Measurements from ENCODE around the gene GABBR2. TPM values are rescaled to one million over a fixed set of nuclear protein-coding genes. Genes with fewer than 3 reads are reported as not detected.

GABBR2 gene
- total and polyA plus RNA-seq, 2 experiments from 2014 or later: 0.89 to 1.3 TPM

- H3K36me3 ChIP-seq (ENCODE audit: insufficient read depth): no peaks in the 10 kb centered on the region
- H3K4me3 ChIP-seq: no peak overlapping the region
- TF ChIP-seq ETS1 (IDR thresholded peaks at IDR 0.05) (no peak), STAT1 (IDR thresholded peaks at IDR 0.05; ENCODE audit: unreplicated experiment) (no peak), REST (IDR thresholded peaks at IDR 0.05; ENCODE audit: unreplicated experiment) (no peak), POLR2AphosphoS5 (IDR thresholded peaks at IDR 0.05; ENCODE audit: low read depth) (no peak), CREB1 (CRISPR knock-in tag; IDR thresholded peaks at IDR 0.05; ENCODE audit: low read depth) (no peak), ZNF462 (CRISPR knock-in tag; IDR thresholded peaks at IDR 0.05) (no peak), ZNF331 (CRISPR knock-in tag; IDR thresholded peaks at IDR 0.05; ENCODE audit: low read depth) (no peak), JUNB (IDR thresholded peaks at IDR 0.05; ENCODE audit: unreplicated experiment) (no peak), EZH2 (IDR thresholded peaks at IDR 0.05; ENCODE audit: low read depth, unreplicated experiment) (no peak), NANOG (IDR thresholded peaks at IDR 0.05; ENCODE audit: borderline replicate concordance) (no peak), ZNF114 (CRISPR knock-in tag; IDR thresholded peaks at IDR 0.05) (no peak), EZH2phosphoT487 (IDR thresholded peaks at IDR 0.05; ENCODE audit: unreplicated experiment) (no peak)
- TF ChIP-seq, protein P1, sequence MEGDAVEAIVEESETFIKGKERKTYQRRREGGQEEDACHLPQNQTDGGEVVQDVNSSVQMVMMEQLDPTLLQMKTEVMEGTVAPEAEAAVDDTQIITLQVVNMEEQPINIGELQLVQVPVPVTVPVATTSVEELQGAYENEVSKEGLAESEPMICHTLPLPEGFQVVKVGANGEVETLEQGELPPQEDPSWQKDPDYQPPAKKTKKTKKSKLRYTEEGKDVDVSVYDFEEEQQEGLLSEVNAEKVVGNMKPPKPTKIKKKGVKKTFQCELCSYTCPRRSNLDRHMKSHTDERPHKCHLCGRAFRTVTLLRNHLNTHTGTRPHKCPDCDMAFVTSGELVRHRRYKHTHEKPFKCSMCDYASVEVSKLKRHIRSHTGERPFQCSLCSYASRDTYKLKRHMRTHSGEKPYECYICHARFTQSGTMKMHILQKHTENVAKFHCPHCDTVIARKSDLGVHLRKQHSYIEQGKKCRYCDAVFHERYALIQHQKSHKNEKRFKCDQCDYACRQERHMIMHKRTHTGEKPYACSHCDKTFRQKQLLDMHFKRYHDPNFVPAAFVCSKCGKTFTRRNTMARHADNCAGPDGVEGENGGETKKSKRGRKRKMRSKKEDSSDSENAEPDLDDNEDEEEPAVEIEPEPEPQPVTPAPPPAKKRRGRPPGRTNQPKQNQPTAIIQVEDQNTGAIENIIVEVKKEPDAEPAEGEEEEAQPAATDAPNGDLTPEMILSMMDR (conservative IDR thresholded peaks at IDR 0.05; ENCODE audit: low read depth in 2 of 2): no peak
- H3K36me3 Mint-ChIP-seq (ENCODE audit: low read depth): no peaks in the 10 kb centered on the region
- H3K4me3 Mint-ChIP-seq: no peak overlapping the region
- H3K27ac ChIP-seq (ENCODE audit: low read depth): no peak overlapping the region
- DNase-seq (ENCODE audit: low spot score) (no peak), ATAC-seq (no peak)
- H3F3A ChIP-seq (replicated peaks; ENCODE audit: low read depth): no peaks in the 10 kb centered on the region
- H4K20me1 ChIP-seq (replicated peaks; ENCODE audit: insufficient read depth): no peaks in the 10 kb centered on the region
- peaks cover 6% of the 10 kb centered on the region for H3K27me3 Mint-ChIP-seq (ENCODE audit: insufficient read depth, low read depth, poor library complexity)
- no peaks in the 10 kb centered on the region for H3K27me3 ChIP-seq (ENCODE audit: insufficient read depth)
- no peak overlapping the region for H3K4me2 ChIP-seq
- peaks cover 24% of the 10 kb centered on the region for H3K4me1 Mint-ChIP-seq
- H3K9me2 ChIP-seq (ENCODE audit: insufficient read depth): no peaks in the 10 kb centered on the region
- H3K79me2 ChIP-seq (replicated peaks; ENCODE audit: insufficient read depth): no peaks in the 10 kb centered on the region
- H3K4me1 ChIP-seq (ENCODE audit: insufficient read depth): peaks cover 13% of the 10 kb centered on the region
- H2AFZ ChIP-seq: no peak overlapping the region
- no peak overlapping the region for H3K27ac Mint-ChIP-seq
- H3K9me3 Mint-ChIP-seq: no peaks in the 10 kb centered on the region; the same call in 2 of the 3 replicates
These were observed 329.9 kb downstream of the GABBR2 start for GRCh38 chr9:98378794-98379193.

Data from GM23338 (cell line).